GM18517 (cell line): ENCODE results near the gene PHYHIPL.

Source experiments
- ATAC-seq: cut with Tn5 transposase; IDR thresholded peaks from one replicate; pipeline ENCODE4 v1.9.1; 2021; ENCODE audit warnings: mild to moderate bottlenecking, moderate library complexity; ENCODE audit not compliant: unreplicated experiment

The PHYHIPL gene

GRCh38 chr10:59176241-59177030 lies at the start of gene PHYHIPL:
PHYHIPL (plus strand) TSS chr10:59176643; CDS start chr10:59176854, 211 bp downstream.
- no peak for ATAC-seq

DNA sequence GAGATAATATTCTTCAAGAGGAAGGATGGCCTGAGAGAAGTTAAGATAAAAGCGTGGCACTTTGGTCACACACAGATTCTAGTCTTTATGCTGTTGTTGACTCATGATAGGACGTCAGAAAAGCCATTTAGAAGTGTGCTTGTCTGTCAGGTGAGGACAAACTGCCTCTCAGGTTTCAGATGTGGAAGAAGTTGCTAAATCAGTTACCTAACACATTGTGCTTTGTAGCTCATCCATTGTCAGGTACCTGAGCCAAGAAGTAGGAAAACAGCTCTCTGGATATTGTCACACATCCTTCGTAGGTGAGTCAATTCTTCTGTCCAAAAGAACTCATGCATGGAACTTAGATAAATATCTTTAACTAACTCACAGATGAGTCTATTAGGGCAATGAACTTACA lies 49.5 kb upstream of the PHYHIPL start:
- no peak for ATAC-seq

DNA sequence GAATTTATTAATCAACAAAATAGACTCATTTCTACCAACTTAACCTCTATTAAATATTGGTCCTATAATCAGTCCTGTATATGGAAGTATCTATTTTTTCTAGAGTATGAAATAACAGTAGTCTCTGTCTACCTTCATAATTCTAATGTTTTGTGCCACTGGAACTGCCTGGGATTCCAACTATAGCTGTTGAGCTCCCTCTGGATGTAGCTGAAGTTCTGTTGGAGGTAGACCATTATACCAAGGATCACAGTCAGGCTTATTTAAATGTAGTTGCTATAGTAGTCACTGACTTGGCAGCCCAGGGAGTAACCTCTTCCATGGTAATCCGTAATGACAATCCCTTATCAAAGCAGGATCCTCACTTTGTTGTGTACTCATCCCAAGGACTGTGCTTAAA lies 48.5 kb upstream of the PHYHIPL start:
- ATAC-seq = no peak

- no peak for ATAC-seq
These were observed 46.6 kb upstream of the PHYHIPL start for GRCh38 chr10:59129867-59130266.

DNA sequence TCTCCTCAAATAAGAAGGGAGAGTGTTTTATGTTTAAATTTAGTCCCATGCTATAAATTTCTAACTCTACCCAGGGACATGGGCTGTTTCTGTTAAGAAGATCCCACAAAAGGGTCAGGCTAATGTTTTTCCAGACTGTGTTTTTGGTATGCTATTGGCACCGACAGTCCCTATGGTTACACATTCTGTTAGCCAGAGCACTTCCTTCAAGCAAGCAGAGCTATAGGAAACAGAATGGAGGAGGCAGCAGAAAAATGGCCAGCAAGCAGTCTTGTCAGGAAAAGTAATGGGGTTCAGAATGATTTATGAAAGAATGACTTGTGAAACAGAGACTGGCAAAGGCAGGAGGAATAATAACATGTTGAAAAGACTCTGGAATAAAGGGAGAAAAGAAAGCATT lies 44.8 kb upstream of the PHYHIPL start:
- ATAC-seq = no peak

GRCh38 chr10:59133841-59134593 lies 42.4 kb upstream of the PHYHIPL start:
- ATAC-seq = no peak

GRCh38 chr10:59134785-59135184 lies 41.7 kb upstream of the PHYHIPL start:
- no peak for ATAC-seq

GRCh38 chr10:59135275-59135674 lies 41.2 kb upstream of the PHYHIPL start:
- no peak for ATAC-seq

- no peak for ATAC-seq
These were observed 38.4 kb upstream of the PHYHIPL start for GRCh38 chr10:59138052-59138451.

DNA sequence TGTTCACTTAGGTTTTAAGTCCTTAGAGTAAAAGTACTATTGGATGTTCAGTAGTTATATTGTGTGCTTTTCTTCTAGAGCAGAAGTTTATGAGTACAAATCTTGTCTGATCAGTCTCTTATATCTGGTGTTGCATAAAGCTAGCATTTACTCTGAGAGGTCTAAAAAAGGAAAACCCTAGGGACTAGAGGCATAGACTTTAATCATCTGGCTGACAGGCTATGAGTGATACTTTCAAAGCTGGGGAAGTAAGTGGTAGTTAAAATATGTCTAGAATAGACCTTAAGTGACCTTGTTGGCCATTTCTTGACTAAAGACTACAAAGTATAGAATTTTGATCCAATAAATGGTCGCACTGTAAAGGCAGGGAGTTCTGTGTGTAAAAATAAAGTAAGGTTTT lies 32.9 kb upstream of the PHYHIPL start:
- ATAC-seq = no peak

- no peak for ATAC-seq
These were observed 27.7 kb upstream of the PHYHIPL start for GRCh38 chr10:59148701-59149100.

GRCh38 chr10:59155556-59155955 lies 20.9 kb upstream of the PHYHIPL start:
- no peak for ATAC-seq

- no peak for ATAC-seq
These were observed 8.9 kb upstream of the PHYHIPL start for GRCh38 chr10:59167512-59167911.

- no peak for ATAC-seq
These were observed 3.9 kb upstream of the PHYHIPL start for GRCh38 chr10:59172567-59172966.

- ATAC-seq = no peak
These were observed 3.0 kb upstream of the PHYHIPL start for GRCh38 chr10:59173414-59173813.

DNA sequence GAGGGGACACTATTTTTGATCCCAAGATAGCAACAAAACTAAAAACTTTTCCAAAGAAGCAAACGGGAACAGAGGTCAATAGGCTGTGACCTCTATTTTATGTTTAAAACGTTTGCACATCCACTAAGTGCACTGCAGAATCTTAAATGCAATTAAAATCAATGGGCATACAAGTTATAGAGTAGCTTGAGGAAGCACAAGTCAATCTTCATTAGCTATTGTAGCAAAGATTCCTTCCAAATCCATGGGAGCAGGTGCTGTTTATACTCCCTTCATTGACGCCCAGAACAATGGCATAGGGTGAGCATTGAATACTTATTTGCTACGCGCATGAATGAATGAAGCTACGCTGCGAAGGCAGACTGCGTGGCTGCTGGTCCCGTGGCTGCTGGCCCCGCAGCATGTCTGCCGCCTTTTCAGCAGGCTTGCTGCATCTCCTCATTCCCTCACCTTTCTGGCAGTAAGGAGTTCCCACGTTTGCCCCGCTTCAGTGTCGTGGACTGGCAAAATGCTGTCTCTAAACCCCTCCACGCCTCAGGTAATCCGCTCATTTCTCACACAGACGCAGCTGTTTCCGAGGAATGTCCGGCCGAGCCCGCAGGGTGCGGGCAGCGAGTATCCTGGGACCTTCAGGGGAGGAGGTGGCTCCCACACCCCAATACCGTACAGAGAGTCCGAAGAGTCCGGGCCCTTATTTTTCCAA lies 754 bp upstream of the PHYHIPL start:
- no peak for ATAC-seq

DNA sequence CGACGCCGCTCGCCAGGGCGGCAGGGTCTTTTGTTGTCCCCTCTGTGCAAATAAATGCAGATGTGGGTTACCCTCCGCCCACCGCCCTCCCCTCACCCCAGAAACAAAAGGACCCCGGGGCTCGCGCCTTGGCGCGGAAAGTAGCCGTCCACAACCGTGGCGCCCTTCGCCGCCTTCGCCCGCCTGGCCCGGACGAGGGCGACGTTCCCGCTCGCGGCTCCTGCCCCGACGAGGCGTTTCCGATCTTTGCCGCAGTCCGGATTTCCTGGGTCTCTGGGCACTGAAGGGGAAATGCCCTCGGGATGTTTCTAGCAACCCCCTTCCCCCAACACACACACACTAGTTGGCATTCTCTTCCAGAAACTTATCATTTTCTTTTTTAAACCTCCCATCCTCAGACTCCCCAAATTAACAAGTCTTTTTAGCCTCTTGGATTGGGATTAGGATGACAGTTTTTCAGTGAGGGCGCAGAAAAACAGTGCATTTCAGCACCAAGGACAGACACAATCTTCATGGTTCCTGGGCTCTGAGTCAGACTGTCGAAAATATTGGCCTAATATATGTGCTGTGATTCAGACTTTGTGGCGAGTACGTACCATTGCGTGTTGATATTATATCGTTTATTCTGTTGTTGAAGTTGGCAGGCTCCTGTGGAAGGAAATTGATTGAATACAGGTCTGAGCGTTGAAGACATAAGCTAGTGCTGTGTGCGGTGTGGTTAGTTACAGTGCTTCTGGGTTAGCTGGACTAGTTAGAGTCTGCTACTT lies 771 bp downstream of the PHYHIPL start:
- no peak for ATAC-seq

DNA sequence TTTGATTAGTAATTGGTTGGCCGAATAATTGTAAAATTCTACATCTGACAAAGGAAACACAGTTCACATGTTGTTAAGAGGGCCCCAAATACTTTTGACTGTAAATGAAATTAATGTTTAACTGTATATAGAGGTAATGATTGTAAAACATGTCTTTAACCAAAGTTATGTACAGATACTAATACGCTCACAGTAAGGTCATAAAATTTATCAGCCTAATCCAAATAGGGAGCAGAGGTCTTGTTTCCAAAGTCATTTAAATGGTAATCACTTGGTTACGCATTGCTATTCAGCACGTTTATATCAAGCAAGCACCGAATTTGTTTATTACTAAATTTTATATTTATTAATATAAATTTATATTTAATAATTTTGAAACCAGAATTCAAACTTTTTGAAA lies 1.4 kb downstream of the PHYHIPL start:
- ATAC-seq = no peak

DNA sequence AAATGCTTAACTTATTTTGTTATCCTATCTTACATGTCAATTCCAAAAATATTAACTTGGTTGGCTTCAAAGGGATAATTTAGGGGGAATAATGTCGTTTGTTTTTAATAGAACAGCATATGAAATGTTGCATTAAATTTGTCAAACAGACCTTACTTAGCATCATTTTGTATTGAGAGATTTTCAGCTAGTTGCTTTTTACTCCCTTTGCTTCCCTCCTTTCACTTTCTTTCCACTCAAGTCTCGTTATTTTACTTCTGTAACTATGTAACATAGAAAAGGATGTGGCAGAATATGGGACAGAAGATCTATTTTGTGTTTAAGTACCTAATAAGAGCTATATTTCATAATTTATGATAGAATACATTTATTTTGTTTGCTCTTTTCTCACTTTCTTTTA lies 2.6 kb downstream of the PHYHIPL start:
- no peak for ATAC-seq

DNA sequence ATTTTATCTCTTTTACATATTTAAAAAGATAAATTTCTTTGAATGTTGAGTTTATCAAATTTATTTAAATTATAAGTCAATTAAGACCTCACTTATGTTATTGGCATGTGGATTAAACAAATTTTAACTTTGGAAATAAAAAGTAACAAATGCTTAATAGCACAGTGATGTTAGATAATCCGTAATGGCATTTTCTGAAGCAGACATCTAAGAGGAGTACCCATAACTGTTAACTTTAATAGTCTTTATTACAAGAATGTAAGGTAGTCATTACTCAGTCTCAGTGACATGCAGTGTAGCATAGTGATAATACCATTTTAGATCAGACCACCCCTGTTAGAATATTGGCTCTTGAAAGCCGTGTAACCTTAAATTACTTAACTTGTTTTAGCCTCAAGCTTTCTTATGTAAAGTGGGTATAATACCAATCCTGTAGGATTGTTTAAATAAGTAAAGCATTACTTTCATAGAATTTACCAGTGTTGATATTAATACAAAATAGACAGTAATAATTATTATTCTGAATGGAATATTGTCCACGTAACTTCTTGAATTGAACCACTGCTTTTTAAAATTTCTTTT lies 4.3 kb downstream of the PHYHIPL start:
- no peak for ATAC-seq

- peak; percentile 72 for ATAC-seq
These were observed 5.2 kb downstream of the PHYHIPL start for GRCh38 chr10:59181668-59182067.
